Measurements from ENCODE around the gene CCDC85A.

The CCDC85A gene

GRCh38 chr2:56326346-56326741 lies 142.6 kb downstream of the CCDC85A start:
- no peaks in the 10 kb centered on the region for H3K36me3 ChIP-seq (ENCODE audit: control insufficient read depth, insufficient read depth, low read length)
- H3K4me1 ChIP-seq (ENCODE audit: control insufficient read depth, insufficient read depth, low read length): no peaks in the 10 kb centered on the region
- no peaks in the 10 kb centered on the region for H3K27me3 ChIP-seq (ENCODE audit: control insufficient read depth, insufficient read depth, low read length)
- H3K27ac ChIP-seq (ENCODE audit: low read depth, low read length): no peak overlapping the region
- no peak overlapping the region for H3K9ac ChIP-seq (ENCODE audit: low read length)
- H3K4me3 ChIP-seq (ENCODE audit: low read length): no peak overlapping the region

DNA sequence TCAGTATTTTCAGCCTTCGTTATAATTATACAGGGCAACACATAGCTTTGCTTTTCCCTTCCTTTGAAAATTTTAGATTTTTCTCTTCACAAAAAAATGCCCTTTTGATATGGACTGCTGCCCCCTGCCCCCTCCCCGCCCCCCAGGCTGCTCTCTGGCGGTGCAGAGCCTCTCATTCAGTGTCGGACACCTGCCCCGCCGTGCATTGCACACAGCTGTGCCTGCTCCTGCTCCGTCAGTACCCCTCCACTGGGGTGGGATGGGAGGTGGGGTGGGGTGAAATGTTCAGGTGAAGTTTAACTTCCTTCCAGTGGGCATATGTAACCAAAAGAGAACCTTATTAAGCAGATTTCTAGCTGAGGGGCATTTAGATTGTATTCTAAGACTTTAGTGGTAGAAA lies 148.0 kb downstream of the CCDC85A start:
- no peak overlapping the region for H3K9ac ChIP-seq (ENCODE audit: low read length)
- H3K4me1 ChIP-seq (ENCODE audit: control insufficient read depth, insufficient read depth, low read length): no peaks in the 10 kb centered on the region
- H3K27me3 ChIP-seq (ENCODE audit: control insufficient read depth, insufficient read depth, low read length): no peaks in the 10 kb centered on the region
- no peak overlapping the region for H3K27ac ChIP-seq (ENCODE audit: low read depth, low read length)
- H3K36me3 ChIP-seq (ENCODE audit: control insufficient read depth, insufficient read depth, low read length): no peaks in the 10 kb centered on the region
- no peak overlapping the region for H3K4me3 ChIP-seq (ENCODE audit: low read length)

GRCh38 chr2:56333812-56334485 lies 150.2 kb downstream of the CCDC85A start:
- Histone ChIP-seq H3K27me3 (ENCODE audit: control insufficient read depth, insufficient read depth, low read length) (no peaks in the 10 kb centered on the region), H3K4me3 (ENCODE audit: low read length) (no peak overlapping the region), H3K27ac (ENCODE audit: low read depth, low read length) (no peak overlapping the region), H3K9ac (ENCODE audit: low read length) (no peak overlapping the region), H3K4me1 (ENCODE audit: control insufficient read depth, insufficient read depth, low read length) (no peaks in the 10 kb centered on the region), H3K36me3 (ENCODE audit: control insufficient read depth, insufficient read depth, low read length) (no peaks in the 10 kb centered on the region)

DNA sequence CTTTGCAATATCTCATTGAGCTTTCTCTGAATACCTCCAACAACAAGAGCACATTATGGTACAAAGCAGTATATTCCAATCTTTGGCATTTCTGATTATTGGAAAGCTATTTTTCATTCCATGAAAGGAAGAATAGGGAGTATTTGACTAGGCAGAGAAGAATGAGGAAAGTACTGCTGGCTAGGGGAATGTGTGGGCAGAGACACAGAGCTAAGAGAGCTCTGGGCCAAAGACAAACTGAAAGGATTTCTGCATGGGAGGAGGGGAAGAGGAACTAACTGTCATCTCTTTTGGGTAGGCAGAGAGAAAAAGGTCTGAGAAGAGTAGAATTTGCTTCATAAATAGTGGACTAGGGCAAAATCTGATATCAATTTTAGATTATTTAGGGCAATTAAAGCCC lies 150.8 kb downstream of the CCDC85A start:
- Histone ChIP-seq H3K27ac (ENCODE audit: low read depth, low read length) (no peak overlapping the region), H3K27me3 (ENCODE audit: control insufficient read depth, insufficient read depth, low read length) (no peaks in the 10 kb centered on the region), H3K4me1 (ENCODE audit: control insufficient read depth, insufficient read depth, low read length) (no peaks in the 10 kb centered on the region), H3K9ac (ENCODE audit: low read length) (no peak overlapping the region), H3K36me3 (ENCODE audit: control insufficient read depth, insufficient read depth, low read length) (no peaks in the 10 kb centered on the region), H3K4me3 (ENCODE audit: low read length) (no peak overlapping the region)

- H3K4me3 ChIP-seq (ENCODE audit: low read length): no peak overlapping the region
- H3K36me3 ChIP-seq (ENCODE audit: control insufficient read depth, insufficient read depth, low read length): no peaks in the 10 kb centered on the region
- H3K27me3 ChIP-seq (ENCODE audit: control insufficient read depth, insufficient read depth, low read length): no peaks in the 10 kb centered on the region
- no peaks in the 10 kb centered on the region for H3K4me1 ChIP-seq (ENCODE audit: control insufficient read depth, insufficient read depth, low read length)
- H3K27ac ChIP-seq (ENCODE audit: low read depth, low read length): no peak overlapping the region
- H3K9ac ChIP-seq (ENCODE audit: low read length): no peak overlapping the region
These were observed 151.3 kb downstream of the CCDC85A start for GRCh38 chr2:56335101-56335500.

DNA sequence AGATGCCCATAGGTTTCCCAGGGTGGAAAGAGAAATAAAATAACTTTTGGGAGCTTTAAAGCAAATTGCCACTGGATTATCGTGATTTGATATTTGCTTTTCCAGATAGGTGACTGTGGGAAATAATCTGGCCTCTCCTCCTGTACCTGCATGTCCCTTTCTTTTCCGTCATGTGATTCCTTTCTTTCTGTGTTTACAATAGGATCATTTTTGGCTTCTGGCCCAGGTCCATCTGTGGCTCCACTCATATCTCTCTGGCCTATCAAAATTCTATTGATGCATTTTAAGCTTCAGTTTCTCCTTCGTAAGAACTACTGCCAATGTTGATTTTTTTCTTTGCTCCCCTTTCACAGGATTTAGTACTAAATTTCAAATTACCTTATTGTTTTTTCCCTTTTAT lies 153.6 kb downstream of the CCDC85A start:
- Histone ChIP-seq H3K27me3 (ENCODE audit: control insufficient read depth, insufficient read depth, low read length) (no peaks in the 10 kb centered on the region), H3K4me1 (ENCODE audit: control insufficient read depth, insufficient read depth, low read length) (no peaks in the 10 kb centered on the region), H3K27ac (ENCODE audit: low read depth, low read length) (no peak overlapping the region), H3K4me3 (ENCODE audit: low read length) (no peak overlapping the region), H3K9ac (ENCODE audit: low read length) (no peak overlapping the region), H3K36me3 (ENCODE audit: control insufficient read depth, insufficient read depth, low read length) (no peaks in the 10 kb centered on the region)

DNA sequence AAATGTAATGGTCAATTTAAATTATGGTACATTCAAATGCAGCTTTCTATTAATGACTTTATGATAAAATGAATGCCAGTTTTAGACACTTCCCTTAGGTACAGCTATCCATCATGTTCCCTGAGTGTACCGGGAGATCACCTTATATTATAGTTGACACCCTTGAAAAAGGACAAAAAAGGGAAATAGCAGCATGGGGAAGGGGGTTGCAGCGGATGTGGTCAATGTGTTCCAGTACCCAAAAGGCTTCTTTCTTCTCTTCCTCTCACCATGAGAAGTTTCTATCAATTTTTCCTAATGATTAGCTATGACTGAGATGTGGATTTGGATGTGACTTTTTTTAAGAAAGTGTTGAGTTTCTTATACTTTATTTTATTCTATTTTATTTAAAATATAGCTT lies 154.4 kb downstream of the CCDC85A start:
- H3K27ac ChIP-seq (ENCODE audit: low read depth, low read length): no peak overlapping the region
- no peaks in the 10 kb centered on the region for H3K27me3 ChIP-seq (ENCODE audit: control insufficient read depth, insufficient read depth, low read length)
- H3K4me3 ChIP-seq (ENCODE audit: low read length): no peak overlapping the region
- H3K9ac ChIP-seq (ENCODE audit: low read length): no peak overlapping the region
- no peaks in the 10 kb centered on the region for H3K4me1 ChIP-seq (ENCODE audit: control insufficient read depth, insufficient read depth, low read length)
- no peaks in the 10 kb centered on the region for H3K36me3 ChIP-seq (ENCODE audit: control insufficient read depth, insufficient read depth, low read length)

DNA sequence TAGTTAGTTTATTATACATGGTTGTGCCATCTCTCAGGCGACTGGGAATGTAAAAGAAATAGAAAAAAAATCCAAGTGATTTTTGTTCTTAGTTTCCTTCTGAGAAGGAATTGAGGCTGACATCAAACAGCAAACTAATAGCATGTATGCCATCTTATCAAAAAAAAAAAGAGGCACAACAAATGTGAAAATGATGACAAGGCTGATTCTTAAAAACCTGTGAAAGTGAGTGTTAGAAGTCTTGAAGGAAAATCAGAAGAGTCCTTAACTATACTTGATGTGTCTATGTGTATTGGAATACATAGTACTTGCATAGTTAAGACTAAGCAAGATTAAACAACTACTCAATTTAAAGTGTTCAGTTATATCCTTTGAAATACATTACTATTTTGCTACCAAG lies 161.0 kb downstream of the CCDC85A start:
- Histone ChIP-seq H3K4me3 (ENCODE audit: low read length) (no peak overlapping the region), H3K27me3 (ENCODE audit: control insufficient read depth, insufficient read depth, low read length) (no peaks in the 10 kb centered on the region), H3K36me3 (ENCODE audit: control insufficient read depth, insufficient read depth, low read length) (no peaks in the 10 kb centered on the region), H3K9ac (ENCODE audit: low read length) (no peak overlapping the region), H3K27ac (ENCODE audit: low read depth, low read length) (no peak overlapping the region), H3K4me1 (ENCODE audit: control insufficient read depth, insufficient read depth, low read length) (no peaks in the 10 kb centered on the region)

- H3K27ac ChIP-seq (ENCODE audit: low read depth, low read length): no peak overlapping the region
- no peak overlapping the region for H3K4me3 ChIP-seq (ENCODE audit: low read length)
- H3K36me3 ChIP-seq (ENCODE audit: control insufficient read depth, insufficient read depth, low read length): no peaks in the 10 kb centered on the region
- H3K4me1 ChIP-seq (ENCODE audit: control insufficient read depth, insufficient read depth, low read length): no peaks in the 10 kb centered on the region
- H3K9ac ChIP-seq (ENCODE audit: low read length): no peak overlapping the region
- no peaks in the 10 kb centered on the region for H3K27me3 ChIP-seq (ENCODE audit: control insufficient read depth, insufficient read depth, low read length)
These were observed 164.1 kb downstream of the CCDC85A start for GRCh38 chr2:56347881-56348280.

DNA sequence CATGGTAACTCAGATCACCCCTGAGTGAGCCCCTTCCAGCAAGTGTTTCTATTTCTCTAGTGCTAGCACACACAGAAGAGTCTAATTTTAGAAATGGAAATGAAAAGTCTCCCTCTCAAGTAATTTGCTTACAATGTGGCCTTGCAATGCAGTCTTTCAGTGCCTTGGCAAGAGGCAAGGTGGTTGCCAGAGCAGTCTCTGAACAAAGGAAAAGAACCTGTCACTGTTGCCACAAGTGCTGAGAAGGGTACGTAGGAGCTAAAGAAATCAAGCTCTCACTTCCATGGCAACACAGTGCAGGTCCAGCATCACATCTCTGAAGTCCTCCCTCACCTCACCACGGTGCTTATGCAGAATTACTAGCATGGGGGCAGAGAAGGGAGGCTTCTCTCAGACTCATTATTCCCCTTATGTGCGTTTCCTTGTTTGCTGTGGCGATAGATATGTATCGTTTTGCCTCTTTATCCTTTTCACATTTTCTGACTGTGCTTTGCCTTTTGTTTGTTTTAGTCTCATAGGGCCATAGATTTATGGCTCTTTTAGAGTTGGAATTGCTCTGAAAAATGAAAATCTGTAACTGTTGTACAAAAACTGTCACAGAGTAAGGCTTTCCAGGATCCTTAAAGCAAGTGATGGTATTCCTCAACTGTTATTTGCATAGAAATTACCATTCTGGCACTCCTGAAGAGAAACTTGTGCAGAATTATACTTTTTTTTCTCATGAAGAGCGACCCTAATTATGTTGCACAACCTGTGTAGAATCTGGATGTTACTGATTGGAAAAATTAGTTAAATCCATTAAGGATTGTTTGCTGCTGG lies 164.8 kb downstream of the CCDC85A start:
- Histone ChIP-seq H3K36me3 (ENCODE audit: control insufficient read depth, insufficient read depth, low read length) (no peaks in the 10 kb centered on the region), H3K4me1 (ENCODE audit: control insufficient read depth, insufficient read depth, low read length) (no peaks in the 10 kb centered on the region), H3K27me3 (ENCODE audit: control insufficient read depth, insufficient read depth, low read length) (no peaks in the 10 kb centered on the region), H3K4me3 (ENCODE audit: low read length) (no peak overlapping the region), H3K27ac (ENCODE audit: low read depth, low read length) (no peak overlapping the region), H3K9ac (ENCODE audit: low read length) (no peak overlapping the region)

GRCh38 chr2:56357655-56358295 lies 174.0 kb downstream of the CCDC85A start:
- Histone ChIP-seq H3K4me3 (ENCODE audit: low read length) (no peak overlapping the region), H3K36me3 (ENCODE audit: control insufficient read depth, insufficient read depth, low read length) (no peaks in the 10 kb centered on the region), H3K27me3 (ENCODE audit: control insufficient read depth, insufficient read depth, low read length) (no peaks in the 10 kb centered on the region)

DNA sequence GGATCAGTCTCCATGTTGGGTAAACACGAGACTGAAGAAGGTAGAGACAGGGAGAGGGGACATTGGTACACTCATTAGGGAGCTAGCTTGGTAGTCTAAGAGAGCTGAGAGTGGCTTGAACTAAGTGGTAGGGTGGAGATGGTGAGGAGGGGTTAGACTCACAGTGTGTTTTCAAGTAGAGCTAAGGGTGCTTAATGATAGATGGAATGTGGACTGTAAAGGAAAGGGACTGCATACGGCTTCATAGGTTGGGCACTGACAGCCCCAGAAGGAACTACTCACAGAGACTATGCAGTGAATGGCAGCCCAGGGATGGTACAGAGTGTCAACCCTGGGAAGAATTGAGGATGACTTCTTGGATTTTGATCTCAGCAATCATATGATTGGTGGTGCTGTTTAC lies 178.1 kb downstream of the CCDC85A start:
- Histone ChIP-seq H3K36me3 (ENCODE audit: control insufficient read depth, insufficient read depth, low read length) (no peaks in the 10 kb centered on the region), H3K9ac (ENCODE audit: low read length) (no peak overlapping the region), H3K4me1 (ENCODE audit: control insufficient read depth, insufficient read depth, low read length) (no peaks in the 10 kb centered on the region), H3K4me3 (ENCODE audit: low read length) (no peak overlapping the region), H3K27me3 (ENCODE audit: control insufficient read depth, insufficient read depth, low read length) (no peaks in the 10 kb centered on the region), H3K27ac (ENCODE audit: low read depth, low read length) (no peak overlapping the region)

More at GRCh38 chr2:56357655-56358295, 174.0 kb downstream of the CCDC85A start:
- Histone ChIP-seq H3K27ac (ENCODE audit: low read depth, low read length) (no peak overlapping the region), H3K4me1 (ENCODE audit: control insufficient read depth, insufficient read depth, low read length) (no peaks in the 10 kb centered on the region), H3K9ac (ENCODE audit: low read length) (no peak overlapping the region)

Measured in rectal smooth muscle tissue (tissue), 1 donor.